Cardiac septum (tissue), 1 donor: Measurements from ENCODE around the gene CTRL. TPM values are rescaled to one million over a fixed set of nuclear protein-coding genes. Genes with fewer than 3 reads are reported as not detected.
A peak's percentile ranks its signal among the peaks of the same experiment; 100 is the strongest.
"Not testable (repeated sequence)": the region's sequence is repeated elsewhere in the genome, so short reads cannot be mapped to it uniquely, and the experiment has no call there.

Experiments used
- DNase-seq: peaks from one replicate; pipeline ENCODE4 v3.0.0-alpha.2; 2020; ENCODE audit warnings: low spot score
- intact Hi-C: fragments of 100-400 bp; cut with DNase I; formaldehyde crosslinking; loops from one replicate; pipeline ENCODE4 v1.14.0; 2022
- long read RNA-seq: library from polyadenylated mRNA; unstranded; transcript quantifications from one replicate; pipeline ENCODE4 v2.0.0, GENCODE V29; 2021
- total RNA-seq: library from RNA; stranded (reverse); fragmentation: NEBNext Ultra II Directional; extraction: Animal tissue kit (Norgen Biotek cat#: 25700); gene quantifications from one replicate; pipeline ENCODE4 v1.2.1, GENCODE V29; 2021
- donor health status: DM: no; HTN: no; CAD: no.

CTRL gene
- total RNA-seq: not detected
- long read RNA-seq, partial matches to known transcripts: 0 of 4 reads
- long read RNA-seq, other reads (novel, unspliced or antisense): 4 of 4 reads

DNA sequence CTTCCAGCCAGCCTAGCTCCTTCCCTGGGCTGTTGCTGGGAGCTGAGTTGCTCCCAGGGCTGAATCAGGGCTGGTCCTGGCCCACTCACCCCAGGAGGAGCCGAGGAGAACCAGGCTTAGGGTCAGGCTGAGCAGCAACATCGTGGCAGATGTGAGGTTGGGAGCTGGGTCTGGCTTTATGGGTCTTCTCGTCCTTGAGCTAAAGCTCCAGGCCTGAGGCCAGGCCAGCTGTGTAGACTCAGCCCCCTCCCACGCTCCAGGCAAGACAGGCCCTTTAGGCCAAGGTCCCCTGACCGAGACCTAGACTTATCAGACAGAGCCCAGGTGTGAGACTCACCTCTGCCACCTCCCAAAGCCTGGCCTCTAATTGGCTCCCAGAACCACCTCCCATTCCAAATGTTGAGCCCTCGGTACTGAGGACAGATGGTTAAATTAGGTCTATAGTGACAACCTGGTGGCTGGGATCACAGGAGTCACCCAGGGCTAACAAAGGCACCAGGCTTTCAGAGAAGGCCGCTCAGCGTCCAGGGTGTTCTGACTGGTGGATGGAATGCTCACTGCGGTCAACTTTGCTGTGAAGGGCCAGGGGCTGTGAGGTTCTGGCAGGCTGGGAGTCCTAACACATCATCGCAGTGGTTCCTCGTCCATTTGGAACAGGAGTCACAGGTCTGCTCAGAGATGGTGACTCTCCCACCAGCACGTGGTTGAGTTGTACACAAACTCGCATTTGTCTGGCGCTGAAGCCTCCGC lies at the start of gene CTRL:
Gene CTRL, minus strand, starts transcription at position 151 of the 750 bp plus-strand sequence. Its CDS starts 10 bp downstream, at position 141.
- intact Hi-C loops: loop anchor here (5.0 to 10.0 kb wide), 3 partner anchors 100 to 407 kb away; partner anchors contain the start of gene RIPOR1
- no peak for DNase-seq

DNA sequence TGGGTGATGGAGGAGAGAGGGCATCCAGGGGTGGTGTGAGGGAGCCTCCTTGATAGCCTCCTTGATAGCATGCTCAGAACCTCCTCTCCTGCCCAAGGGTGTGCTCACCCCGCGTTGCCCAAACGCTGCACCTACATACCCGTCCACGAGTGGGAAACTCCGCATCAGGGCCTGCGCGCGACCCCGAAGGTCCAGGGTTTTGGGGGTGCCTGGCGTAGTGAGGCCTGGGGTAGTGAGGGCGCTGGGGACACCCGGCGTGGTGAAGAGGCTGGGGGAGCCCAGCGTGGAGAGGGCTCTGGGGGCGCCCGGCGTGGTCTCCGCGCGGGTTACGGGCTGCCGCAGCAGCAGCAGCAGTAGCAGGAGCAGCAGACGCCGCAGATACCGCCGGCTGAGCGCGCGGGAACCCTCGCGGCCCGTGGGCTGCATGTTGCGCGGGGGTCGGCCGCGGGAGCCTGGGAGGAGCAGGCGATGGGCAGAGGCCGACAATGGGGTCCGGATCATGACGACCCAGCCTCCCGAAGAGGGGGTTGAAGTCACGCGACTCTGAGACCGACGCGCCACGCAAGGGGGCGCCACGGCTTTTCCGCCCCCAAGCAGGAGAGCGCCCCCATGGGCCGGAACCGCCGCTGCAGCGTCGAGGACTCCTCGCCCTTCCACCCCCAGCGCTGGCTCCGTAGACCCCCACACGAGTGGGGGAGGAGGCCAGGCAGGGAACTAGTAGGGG lies 48.5 kb upstream of the CTRL start, which contains the start of gene DPEP3:
Gene DPEP3, minus strand, starts transcription at position 545 of the 724 bp plus-strand sequence. Its CDS starts 119 bp downstream, at position 426.
- intact Hi-C loops: no loop called here
- DNase-seq: no peak

DNA sequence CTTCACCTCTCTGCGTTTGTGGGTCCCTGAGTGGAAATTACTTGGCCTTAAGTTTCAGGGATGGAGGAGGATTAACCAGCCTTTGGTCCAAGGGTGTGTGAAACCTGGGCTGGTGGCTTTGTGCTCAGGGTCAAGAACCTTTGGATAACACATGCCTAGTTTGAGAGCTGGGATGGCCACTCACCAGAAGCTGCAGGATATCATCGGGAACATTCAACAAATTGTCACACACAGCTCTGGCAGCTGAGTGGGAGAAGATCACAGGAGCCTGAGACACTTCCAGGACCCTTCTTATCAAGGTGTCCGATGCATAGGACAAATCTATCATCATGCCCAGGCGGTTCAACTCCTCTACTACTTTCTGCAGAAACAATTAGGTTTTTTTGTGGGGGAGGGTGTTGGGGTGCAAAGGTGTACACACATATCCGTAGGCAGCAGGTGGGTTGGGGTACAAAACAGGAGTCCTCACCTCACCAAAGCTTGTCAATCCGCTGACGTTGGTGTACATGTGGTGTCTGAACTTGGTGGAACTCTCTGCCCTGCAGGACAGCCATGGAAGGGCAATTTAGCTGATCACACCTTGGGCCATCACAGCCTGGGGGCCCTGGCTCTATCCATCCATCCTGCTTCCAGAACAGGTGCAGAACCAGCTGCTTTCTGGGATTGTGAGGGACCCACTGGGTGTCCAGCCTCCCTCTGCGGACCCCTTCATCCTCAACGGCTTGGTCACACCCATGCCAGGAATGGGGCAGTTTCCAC lies 46.0 kb upstream of the CTRL start:
- intact Hi-C loops: no loop called here

DNA sequence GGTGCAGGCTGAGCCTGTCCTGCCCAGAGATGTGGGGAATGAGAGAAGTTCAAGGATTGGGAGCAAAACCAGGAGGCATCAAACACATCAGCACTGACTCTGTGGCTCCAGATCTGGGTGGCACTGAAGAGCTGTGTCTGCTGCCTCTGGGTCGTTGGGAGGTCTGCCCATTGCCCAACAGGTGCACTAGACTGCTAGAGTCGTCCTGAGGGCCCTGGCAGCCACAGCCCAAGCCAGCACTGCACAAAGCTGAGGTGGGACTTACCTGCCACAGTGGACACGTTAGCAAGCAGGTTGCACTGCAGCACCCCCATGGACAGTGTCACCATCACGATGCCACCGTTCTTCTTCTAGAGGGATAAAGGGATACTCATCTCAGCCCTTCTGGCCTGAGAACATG lies 45.3 kb upstream of the CTRL start:
- intact Hi-C loops: no loop called here
- DNase-seq: no peak

More for the DNA sequence above, 46.0 kb upstream of the CTRL start:
- DNase-seq: no peak

DNA sequence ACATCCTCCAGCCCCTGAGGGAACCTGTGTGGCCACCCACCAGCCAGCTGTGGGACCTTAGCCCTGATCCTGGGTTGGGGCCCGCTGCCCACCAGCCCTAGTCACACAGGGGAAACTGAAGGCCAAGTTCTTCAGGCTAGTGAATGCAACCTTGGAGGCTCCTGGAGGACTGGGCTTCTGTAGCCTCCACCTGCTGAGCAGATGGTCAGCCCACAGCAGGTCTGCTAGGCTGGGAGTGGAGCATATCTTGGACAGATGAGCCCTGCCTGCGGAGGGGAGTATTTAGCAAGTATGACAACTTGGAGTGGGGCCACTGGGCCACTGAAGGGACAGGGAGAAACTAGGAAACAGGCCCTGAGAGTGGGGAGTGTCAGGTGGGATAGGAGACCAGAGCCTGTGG lies 44.5 kb upstream of the CTRL start:
- intact Hi-C loops: no loop called here
- no peak for DNase-seq

DNA sequence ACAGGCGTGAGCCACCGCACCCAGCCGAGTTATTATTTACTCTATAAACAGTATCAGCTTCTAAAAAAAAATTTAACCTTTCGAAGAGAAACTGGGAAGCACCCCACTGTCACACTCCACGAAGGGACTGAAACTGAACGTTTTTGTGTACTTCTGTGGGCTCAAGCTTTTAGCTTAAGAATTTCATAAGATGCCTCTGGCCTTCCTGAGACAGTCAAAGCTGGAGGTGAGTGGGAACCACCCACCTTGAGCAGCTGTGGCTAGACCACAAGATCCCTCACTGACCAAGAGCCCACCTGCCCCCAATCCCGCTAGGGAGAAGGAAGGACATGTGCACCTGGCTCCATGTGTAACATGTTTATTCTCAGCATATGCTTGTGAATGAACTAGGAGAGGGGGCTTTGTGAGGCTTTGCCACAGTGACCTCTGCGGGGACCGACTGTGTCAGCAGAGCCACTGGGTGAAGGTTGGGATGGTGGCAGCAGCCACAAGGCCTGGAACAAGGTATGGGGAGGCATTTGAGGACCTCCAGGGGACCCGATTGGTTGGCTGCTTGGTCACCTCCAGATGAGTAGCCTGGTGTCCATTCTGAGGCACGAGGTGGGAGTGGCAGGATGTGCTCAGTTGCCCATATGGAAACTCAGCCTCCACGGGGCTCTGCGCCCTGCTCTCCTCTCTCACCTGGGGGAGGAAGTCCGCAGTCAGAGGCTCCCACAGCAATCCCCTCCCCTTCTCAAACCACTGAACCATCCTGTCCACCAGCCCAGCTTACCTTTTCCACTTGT lies 43.9 kb upstream of the CTRL start:
- intact Hi-C loops: no loop called here
- DNase-seq: no peak

DNA sequence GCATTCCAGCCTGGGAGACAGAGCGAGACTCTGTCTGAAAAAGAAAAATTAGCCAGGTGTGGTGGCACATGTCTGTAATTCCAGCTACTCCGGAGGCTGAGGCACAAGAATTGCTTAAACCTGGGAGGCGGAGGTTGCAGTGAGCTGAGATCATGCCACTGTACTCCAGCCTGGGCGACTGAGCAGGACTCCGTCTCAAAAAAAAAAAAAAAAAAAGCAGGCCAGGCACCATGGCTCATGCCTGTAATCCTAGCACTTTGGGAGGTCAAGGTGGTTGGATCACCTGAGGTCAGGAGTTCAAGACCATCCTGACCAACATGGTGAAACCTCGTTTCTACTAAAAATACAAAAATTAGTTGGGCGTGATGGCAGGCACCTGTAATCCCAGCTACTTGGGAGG lies 40.6 kb upstream of the CTRL start:
- DNase-seq, intact Hi-C loops: not testable (repeated sequence)

DNA sequence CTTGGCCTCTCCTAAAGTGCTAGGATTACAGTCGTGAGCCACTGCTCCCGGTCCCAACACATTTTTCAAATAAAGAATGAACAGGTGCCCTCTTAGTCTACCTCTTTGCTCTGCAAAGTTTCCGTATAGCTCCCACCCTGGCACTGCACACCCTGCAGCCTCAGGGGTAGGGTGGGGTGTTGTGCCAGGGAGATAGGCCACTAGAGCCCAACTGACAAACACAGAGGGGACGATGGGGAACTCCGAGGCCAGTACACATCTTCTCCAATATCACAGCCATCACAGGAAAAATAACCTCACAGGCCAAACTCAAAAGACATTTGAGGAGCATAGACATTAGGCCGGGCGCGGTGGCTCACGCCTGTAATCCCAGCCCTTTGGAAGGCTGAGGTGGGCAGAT lies 39.4 kb upstream of the CTRL start:
- intact Hi-C loops: no loop called here
- no peak for DNase-seq

DNA sequence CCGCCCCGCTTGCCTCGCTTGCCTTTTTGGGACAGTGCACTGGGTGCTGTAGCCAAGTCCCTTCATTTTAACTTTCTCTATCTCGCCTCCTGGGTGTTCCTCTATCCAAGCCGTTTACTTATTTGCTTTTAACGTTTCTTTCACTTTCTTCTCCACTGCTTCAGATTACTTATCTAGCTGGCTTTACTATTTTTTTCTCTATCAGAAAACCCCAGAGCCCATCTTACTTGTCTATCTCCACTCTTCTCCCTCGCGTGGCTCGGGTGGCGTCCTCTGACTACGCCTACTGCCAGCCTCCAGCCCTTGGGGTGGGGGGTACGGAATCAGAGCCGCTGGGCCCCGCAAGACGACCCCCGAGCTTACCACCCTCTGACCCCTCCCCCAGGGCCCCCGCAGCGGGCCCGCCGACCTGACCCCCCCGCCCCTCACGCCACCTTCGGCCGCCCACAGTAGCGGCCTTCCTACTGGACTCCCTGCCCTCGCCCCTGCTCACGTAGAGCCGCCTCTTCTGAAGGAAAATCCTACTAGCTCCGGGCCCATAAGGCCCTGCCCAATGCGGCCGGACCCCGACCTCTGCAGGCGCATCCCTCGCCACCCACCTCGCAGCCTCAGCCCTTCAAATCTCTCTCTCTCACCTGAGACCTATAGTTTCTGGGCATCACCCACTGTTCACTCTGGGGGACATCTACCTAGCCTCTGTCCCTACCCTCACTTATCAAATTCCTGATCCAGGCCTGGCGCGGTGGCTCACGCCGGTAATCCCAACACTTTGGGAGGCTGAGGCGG lies 37.8 kb upstream of the CTRL start:
- intact Hi-C loops: no loop called here
- no peak for DNase-seq

DNA sequence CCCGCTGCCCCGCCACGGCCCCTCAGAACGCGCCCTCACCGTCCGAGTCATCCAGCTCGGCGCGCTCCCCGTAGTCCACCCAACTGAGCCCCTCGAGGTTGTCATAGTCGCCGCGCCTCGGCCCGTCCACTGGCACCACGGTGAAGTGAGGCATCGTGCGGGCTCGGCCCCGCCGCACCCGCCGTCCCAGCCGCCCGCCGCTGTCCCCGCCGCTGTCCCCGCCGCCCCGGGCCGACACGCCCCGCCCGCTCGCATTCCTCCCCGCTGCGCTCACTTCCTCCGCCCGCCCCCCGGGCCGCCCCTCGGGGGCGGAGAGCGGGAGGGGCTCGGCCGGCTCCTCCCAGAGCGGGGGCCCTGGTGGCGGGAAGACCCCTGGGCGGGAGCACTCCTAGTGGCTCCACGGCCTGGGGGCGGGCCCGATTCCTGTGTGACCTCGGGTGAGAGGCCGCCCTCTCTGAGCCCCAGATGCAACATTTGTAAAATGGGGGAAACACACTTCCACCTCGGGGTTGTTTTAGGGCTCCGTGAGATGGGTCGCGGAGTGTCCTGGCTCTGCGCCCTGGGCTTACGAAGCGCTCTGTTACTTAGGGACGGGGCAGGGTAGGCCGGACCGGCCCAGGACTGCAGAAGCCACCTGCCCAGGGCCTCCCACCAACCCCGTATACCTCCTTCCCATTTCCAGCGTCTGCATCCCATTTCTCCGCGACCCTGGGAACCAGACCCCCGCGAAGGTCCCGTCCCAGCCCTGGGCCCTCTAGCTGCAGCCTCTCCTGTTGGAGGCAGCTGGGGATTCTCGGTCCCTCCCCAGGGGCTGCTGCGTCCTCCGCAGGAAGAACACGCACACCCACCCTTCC lies 37.0 kb upstream of the CTRL start, which contains the start of gene SLC12A4:
Gene SLC12A4, minus strand, starts transcription at position 238 of the 854 bp plus-strand sequence. Its CDS starts 84 bp downstream, at position 154.
- peak; percentile 96 for DNase-seq
- intact Hi-C loops: no loop called here

DNA sequence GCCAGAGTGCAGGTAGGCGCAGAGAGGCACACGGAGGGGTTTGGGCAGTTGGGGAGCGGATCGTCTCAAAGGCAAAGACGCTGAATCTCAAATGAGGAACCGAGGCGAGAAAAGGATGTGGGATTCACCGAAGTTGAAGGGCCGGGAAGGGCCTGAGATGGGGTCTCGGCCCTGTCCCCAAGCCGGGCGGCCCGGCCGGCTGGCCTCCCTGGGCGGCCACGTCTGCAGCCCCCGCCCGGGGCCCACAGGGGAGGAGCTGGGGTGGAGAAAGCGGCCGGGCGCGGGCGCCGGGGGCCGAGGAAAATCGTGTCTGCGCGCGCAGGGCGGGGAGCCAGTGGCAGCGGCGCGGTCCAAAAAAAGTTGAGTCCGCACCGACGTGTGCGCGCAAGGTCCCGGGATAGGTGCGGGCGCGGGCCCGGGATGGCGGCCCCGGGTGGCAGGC lies 36.3 kb upstream of the CTRL start:
- intact Hi-C loops: no loop called here
- DNase-seq: no peak

DNA sequence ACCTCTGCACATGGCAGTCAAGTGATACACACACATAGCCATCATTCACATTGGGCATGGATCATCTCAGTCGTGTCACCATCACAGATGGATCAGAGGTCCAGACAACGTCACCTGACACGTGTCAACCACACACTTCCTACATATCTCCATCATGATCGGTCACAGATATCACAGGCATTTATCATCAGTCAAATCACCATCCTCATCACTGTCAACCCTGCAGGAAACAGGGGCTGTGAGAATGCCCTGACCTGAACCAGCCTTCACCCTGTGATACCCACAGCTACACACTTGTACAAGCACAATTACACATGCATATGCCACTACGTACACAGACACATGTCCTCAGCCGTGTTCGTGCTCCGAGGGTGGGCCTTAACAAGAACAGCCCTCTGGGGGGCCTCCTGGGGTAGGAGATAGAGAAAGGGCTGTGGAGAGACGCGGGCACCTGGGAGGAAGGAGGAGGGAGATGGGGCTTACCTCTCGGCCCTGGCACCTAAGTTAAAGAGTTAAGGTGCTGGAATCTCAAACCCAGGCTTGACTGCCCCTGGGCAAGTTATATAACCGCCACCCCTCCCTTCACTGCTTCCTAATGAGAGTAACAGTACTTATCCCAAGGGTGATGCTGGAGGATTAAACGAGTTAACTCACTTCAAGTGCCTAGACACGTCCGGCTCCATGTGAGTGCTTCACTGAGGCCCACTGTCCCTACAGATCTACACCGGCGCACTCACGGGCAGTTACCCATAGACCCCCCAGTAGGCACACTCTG lies 35.7 kb upstream of the CTRL start:
- no peak for DNase-seq
- intact Hi-C loops: no loop called here

DNA sequence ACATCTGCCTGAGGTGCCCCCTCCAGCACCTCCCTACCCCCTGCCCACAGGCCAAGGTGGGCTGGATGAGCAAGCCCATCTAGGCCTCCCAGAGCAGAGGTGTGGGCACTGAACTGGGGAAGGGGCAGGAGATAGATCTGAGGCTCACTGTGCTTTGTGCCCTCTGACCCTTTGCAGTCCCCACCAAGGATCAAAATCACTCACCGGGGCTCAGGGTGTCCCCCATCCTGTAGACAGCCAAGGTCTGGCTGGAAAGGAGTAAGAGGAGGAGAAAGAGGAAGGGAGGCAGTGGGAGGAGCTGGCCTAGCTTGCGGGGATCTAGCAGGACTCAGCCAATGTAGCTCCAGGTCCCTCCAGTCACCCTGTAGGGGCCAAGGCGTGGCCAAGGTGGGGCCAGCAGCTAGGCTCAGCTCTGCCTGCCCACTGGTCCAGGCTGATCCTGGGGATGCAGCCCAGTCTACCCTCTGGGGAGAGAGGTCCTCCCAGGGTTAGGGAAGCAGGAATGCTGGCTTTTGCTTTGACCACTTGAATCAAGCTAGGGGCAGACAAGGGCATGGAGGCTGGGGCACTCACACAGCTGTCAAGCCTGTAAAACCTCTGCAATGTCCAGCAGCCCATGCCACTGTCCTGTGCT lies 35.0 kb upstream of the CTRL start:
- intact Hi-C loops: no loop called here
- DNase-seq: no peak

DNA sequence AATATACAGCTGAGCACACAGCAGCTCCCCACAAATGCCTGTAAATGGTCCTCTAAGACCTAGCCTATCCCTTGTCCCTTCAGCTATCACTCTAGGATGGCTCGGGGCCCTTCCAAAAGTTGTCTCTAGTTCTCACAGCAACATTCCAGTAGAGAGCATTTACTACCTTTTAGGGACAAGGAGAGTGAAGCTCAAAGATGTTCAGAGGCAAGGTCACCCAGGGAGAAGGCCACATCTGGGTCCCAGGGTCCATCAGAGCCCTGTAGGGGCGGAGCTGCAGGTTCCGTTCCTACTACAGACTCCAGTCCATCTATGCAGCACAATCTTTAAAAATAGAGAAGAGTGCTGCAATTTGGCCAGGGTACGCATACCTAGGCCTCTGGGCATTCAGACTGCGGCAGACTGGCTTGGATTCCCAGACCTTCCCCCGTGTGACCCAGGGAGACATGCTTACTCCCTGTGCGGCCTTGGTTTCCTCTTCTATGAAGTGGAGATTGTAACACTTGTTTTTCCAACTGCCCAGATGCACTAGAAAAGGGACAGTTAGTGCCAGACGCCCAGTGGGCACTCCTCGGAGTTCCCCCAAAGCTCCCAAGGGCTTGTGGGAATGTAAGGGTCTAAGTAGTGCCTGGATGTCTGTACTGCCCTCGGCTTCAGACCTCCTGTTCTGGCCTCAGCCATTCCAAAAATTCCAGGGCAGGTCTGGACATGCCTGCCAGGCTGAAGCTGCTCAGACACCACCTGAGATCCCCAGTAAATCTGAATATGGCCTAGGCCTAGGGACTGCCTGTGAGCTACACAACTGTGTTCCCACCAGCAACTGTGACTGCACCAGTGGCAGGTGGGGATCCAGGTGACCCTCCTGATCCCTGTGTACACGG lies 34.2 kb upstream of the CTRL start:
- intact Hi-C loops: loop anchor here (2.0 kb wide), 1 partner anchor 25 kb away; no protein-coding TSS in a partner anchor
- DNase-seq: no peak

DNA sequence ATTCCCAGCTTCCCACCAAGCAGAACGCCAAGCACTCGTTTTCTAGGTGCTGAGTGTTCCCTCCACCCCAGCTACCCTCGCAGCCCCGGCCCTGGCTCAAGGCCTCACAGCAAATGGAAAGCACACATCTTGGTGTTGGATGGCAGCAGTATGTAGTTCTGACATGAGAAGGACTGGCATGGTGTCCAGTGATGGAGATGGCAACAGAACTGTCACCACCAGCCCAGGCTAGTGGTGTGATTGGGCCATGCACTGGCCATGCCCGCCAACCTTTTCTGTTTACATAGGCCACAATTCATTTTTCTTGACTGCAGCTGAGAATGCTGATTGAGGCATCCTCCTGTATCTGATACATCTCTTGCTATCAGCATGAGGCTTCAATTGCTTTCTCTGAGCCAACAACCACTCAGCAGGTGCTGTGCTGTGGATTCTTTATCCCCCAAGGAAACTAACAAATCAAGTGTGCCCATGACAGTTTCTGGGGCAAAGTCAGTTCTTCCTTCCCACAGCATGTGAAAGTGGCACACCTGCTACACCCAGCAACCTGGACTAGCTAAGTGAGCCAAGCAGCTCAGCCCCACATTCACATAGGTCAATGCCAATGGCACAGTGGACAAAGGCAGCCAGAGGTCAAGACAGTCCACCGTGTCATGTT lies 32.9 kb upstream of the CTRL start:
- DNase-seq: no peak
- intact Hi-C loops: loop anchor here (2.0 kb wide), 1 partner anchor 24 kb away; no protein-coding TSS in a partner anchor
